GM12801 (cell line): ENCODE results near the gene GPR25.

Experiments used
- CTCF ChIP-seq: IDR thresholded peaks from one replicate; pipeline ENCODE4 v1.5.1; 2011; ENCODE audit warnings: control low read depth; ENCODE audit not compliant: insufficient read length; ENCODE audit errors: extremely low read depth

GPR25 gene

GRCh38 chr1:200909071-200909470, 36.3 kb downstream of the GPR25 start:
- no peak for TF ChIP-seq CTCF

GRCh38 chr1:200909757-200910239, 37.0 kb downstream of the GPR25 start:
- TF ChIP-seq CTCF = no peak

- TF ChIP-seq CTCF = no peak
Measured at GRCh38 chr1:200911361-200911760, 38.6 kb downstream of the GPR25 start.

- TF ChIP-seq CTCF = no peak
Measured at GRCh38 chr1:200912737-200913407, 40.1 kb downstream of the GPR25 start.

GRCh38 chr1:200916152-200916551, 43.4 kb downstream of the GPR25 start:
- no peak for TF ChIP-seq CTCF

GRCh38 chr1:200916681-200917080, 43.9 kb downstream of the GPR25 start:
- no peak for TF ChIP-seq CTCF

GRCh38 chr1:200917291-200917817, 44.6 kb downstream of the GPR25 start:
- TF ChIP-seq CTCF = no peak
